HG02970 (cell line): ENCODE data around the gene MAP10.

Experiments
- ATAC-seq: cut with Tn5 transposase; IDR thresholded peaks from one replicate; pipeline ENCODE4 v1.9.1; 2021; ENCODE audit warnings: mild to moderate bottlenecking, moderate library complexity, moderate number of reproducible peaks; ENCODE audit not compliant: unreplicated experiment, low FRiP score

Gene MAP10

GRCh38 chr1:232797856-232798510, 7.2 kb upstream of the MAP10 start:
- no peak for ATAC-seq

- ATAC-seq: no peak
Observed at GRCh38 chr1:232798920-232799319, 6.3 kb upstream of the MAP10 start.

- no peak for ATAC-seq
Observed at GRCh38 chr1:232806186-232806510, 932 bp downstream of the MAP10 start.

- no peak for ATAC-seq
Observed at GRCh38 chr1:232810856-232811255, 5.6 kb downstream of the MAP10 start.

- no peak for ATAC-seq
Observed at GRCh38 chr1:232812560-232812959, 7.3 kb downstream of the MAP10 start.

- no peak for ATAC-seq
Observed at GRCh38 chr1:232813097-232813496, 7.9 kb downstream of the MAP10 start.

GRCh38 chr1:232813760-232814159, 8.5 kb downstream of the MAP10 start:
- ATAC-seq: no peak

- ATAC-seq: no peak
Observed at GRCh38 chr1:232816324-232816723, 11.1 kb downstream of the MAP10 start.

- ATAC-seq: no peak
Observed at GRCh38 chr1:232818040-232818439, 12.8 kb downstream of the MAP10 start.

GRCh38 chr1:232820431-232820830, 15.2 kb downstream of the MAP10 start:
- ATAC-seq: no peak

- ATAC-seq: no peak
Observed at GRCh38 chr1:232822530-232822929, 17.3 kb downstream of the MAP10 start.

- no peak for ATAC-seq
Observed at GRCh38 chr1:232826318-232826717, 21.1 kb downstream of the MAP10 start.

- ATAC-seq: no peak
Observed at GRCh38 chr1:232830661-232831060, 25.4 kb downstream of the MAP10 start.

GRCh38 chr1:232831895-232832294, 26.7 kb downstream of the MAP10 start:
- no peak for ATAC-seq

GRCh38 chr1:232834066-232834465, 28.9 kb downstream of the MAP10 start:
- ATAC-seq: no peak

GRCh38 chr1:232835166-232835565, 29.9 kb downstream of the MAP10 start:
- no peak for ATAC-seq

GRCh38 chr1:232837087-232837486, 31.9 kb downstream of the MAP10 start:
- ATAC-seq: no peak

GRCh38 chr1:232841823-232842565, 36.8 kb downstream of the MAP10 start:
- no peak for ATAC-seq

GRCh38 chr1:232844791-232845190, 39.6 kb downstream of the MAP10 start:
- ATAC-seq: no peak

GRCh38 chr1:232845406-232845955, 40.3 kb downstream of the MAP10 start:
- no peak for ATAC-seq

GRCh38 chr1:232851532-232851931, 46.3 kb downstream of the MAP10 start:
- ATAC-seq: no peak
